Neural cell (in vitro differentiated cells): ENCODE results near the gene STARD5.

Experiments
- EP300 ChIP-seq: fragments of 450-650 bp; conservative IDR thresholded peaks from 2 replicates; pipeline ENCODE4 v1.6.1; 2014; ENCODE audit warnings: antibody characterized with exemption, mild to moderate bottlenecking, moderate library complexity; ENCODE audit not compliant: poor library complexity, severe bottlenecking
- EZH2 ChIP-seq: fragments of 200-600, 300-800 bp; shearing (Covaris generic), sonication (generic); IDR thresholded peaks from 2 replicates; pipeline ENCODE4 v1.6.1; 2014; ENCODE audit warnings: antibody characterized with exemption, low read length, borderline replicate concordance, mild to moderate bottlenecking; ENCODE audit not compliant: insufficient read depth, poor library complexity, severe bottlenecking
- MXI1 ChIP-seq: fragments of 450-650 bp; conservative IDR thresholded peaks from 2 replicates; pipeline ENCODE4 v1.6.1; 2014; ENCODE audit warnings: antibody characterized with exemption, mild to moderate bottlenecking; ENCODE audit not compliant: poor library complexity, severe bottlenecking
- POLR2AphosphoS5 ChIP-seq: IDR thresholded peaks from 2 replicates; pipeline ENCODE4 v1.6.1; 2012
- RAD21 ChIP-seq: fragments of 450-650 bp; conservative IDR thresholded peaks from 2 replicates; pipeline ENCODE4 v1.6.1; 2014; ENCODE audit warnings: antibody characterized with exemption, mild to moderate bottlenecking, moderate library complexity
- SMC3 ChIP-seq: fragments of 450-650 bp; conservative IDR thresholded peaks from 2 replicates; pipeline ENCODE4 v1.6.1; 2014; ENCODE audit warnings: antibody characterized with exemption, mild to moderate bottlenecking, moderate library complexity; ENCODE audit not compliant: poor library complexity
- TAF1 ChIP-seq: IDR thresholded peaks from 2 replicates; pipeline ENCODE4 v1.6.1; 2012; ENCODE audit warnings: low read depth
- TF ChIP-seq, protein P1 (sequence below): fragments of 450-650 bp; IDR thresholded peaks from 2 replicates; pipeline ENCODE4 v1.5.1; 2014; ENCODE audit warnings: antibody characterized with exemption, mild to moderate bottlenecking, moderate library complexity; ENCODE audit not compliant: poor library complexity, severe bottlenecking

DNA sequence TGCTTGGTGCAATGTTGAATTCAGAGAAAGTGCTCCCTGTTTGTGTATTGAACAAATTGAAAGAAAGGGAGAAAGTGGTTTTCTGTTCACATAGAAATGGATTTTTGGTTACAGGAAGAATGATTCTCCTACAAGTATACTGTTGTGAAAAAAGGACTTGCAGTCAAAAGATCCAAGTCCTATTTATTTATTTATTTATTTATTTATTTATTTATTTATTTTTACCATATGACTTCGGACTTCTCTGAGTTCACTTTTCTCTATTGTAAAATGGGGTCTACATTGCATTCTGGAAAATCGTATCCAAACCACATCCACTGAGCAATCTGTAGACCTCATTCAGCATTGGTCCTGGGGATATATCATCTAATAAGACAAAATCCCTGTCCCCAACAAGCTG, 46.1 kb downstream of the STARD5 start:
- TF ChIP-seq, protein P1, sequence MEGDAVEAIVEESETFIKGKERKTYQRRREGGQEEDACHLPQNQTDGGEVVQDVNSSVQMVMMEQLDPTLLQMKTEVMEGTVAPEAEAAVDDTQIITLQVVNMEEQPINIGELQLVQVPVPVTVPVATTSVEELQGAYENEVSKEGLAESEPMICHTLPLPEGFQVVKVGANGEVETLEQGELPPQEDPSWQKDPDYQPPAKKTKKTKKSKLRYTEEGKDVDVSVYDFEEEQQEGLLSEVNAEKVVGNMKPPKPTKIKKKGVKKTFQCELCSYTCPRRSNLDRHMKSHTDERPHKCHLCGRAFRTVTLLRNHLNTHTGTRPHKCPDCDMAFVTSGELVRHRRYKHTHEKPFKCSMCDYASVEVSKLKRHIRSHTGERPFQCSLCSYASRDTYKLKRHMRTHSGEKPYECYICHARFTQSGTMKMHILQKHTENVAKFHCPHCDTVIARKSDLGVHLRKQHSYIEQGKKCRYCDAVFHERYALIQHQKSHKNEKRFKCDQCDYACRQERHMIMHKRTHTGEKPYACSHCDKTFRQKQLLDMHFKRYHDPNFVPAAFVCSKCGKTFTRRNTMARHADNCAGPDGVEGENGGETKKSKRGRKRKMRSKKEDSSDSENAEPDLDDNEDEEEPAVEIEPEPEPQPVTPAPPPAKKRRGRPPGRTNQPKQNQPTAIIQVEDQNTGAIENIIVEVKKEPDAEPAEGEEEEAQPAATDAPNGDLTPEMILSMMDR = no peak
- TF ChIP-seq POLR2AphosphoS5 (no peak), SMC3 (no peak), EP300 (no peak), MXI1 (no peak), TAF1 (no peak), RAD21 (no peak), EZH2 (no peak)
